NCI-H146 (cell line): ENCODE measurements around the gene TTC23L.
A peak's percentile ranks its signal among the peaks of the same experiment; 100 is the strongest.
"Not testable (repeated sequence)": the region's sequence is repeated elsewhere in the genome, so short reads cannot be mapped to it uniquely, and the experiment has no call there.

Experiments
- DNase-seq: peaks from one replicate; lab custom pipeline; 2025; lab: John Stamatoyannopoulos, UW

The TTC23L gene

GRCh38 chr5:34838785-34839714 lies at the start of gene TTC23L:
TSS of gene TTC23L (plus strand) at chr5:34839164. CDS start at chr5:34840672, 1,508 bp downstream.
- DNase-seq: peak; percentile 97

GRCh38 chr5:34789639-34790038 lies 49.3 kb upstream of the TTC23L start:
- no peak for DNase-seq

GRCh38 chr5:34790069-34790468 lies 48.9 kb upstream of the TTC23L start:
- DNase-seq: no peak

GRCh38 chr5:34791761-34792244 lies 47.2 kb upstream of the TTC23L start:
- no peak for DNase-seq

GRCh38 chr5:34802834-34803563 lies 36.0 kb upstream of the TTC23L start:
- no peak for DNase-seq

- no peak for DNase-seq
These were observed 34.8 kb upstream of the TTC23L start for GRCh38 chr5:34803974-34804732.

- DNase-seq: no peak
These were observed 34.1 kb upstream of the TTC23L start for GRCh38 chr5:34804913-34805312.

GRCh38 chr5:34806532-34806931 lies 32.4 kb upstream of the TTC23L start:
- no peak for DNase-seq

- no peak for DNase-seq
These were observed 27.3 kb upstream of the TTC23L start for GRCh38 chr5:34811706-34812105.

- no peak for DNase-seq
These were observed 25.5 kb upstream of the TTC23L start for GRCh38 chr5:34813509-34813908.

- DNase-seq: no peak
These were observed 21.2 kb upstream of the TTC23L start for GRCh38 chr5:34817558-34818351.

GRCh38 chr5:34818717-34819116 lies 20.2 kb upstream of the TTC23L start:
- DNase-seq: no peak

GRCh38 chr5:34820593-34820992 lies 18.4 kb upstream of the TTC23L start:
- DNase-seq: no peak

- DNase-seq: no peak
These were observed 15.8 kb upstream of the TTC23L start for GRCh38 chr5:34822956-34823715.

GRCh38 chr5:34826347-34826746 lies 12.6 kb upstream of the TTC23L start:
- no peak for DNase-seq

- no peak for DNase-seq
These were observed 11.1 kb upstream of the TTC23L start for GRCh38 chr5:34827588-34828506.

- DNase-seq: not testable (repeated sequence)
These were observed 8.1 kb upstream of the TTC23L start for GRCh38 chr5:34830827-34831226.

- no peak for DNase-seq
These were observed 7.7 kb upstream of the TTC23L start for GRCh38 chr5:34831303-34831702.

- no peak for DNase-seq
These were observed 6.4 kb upstream of the TTC23L start for GRCh38 chr5:34832568-34832967.
